RCC 7860 (cell line): ENCODE data around the gene CHID1.

Experiments used
- DNase-seq: peaks from one replicate; pipeline ENCODE4 v3.0.0-alpha.2; 2015; ENCODE audit warnings: low spot score
- FAIRE-seq: peaks from 2 replicates; lab custom pipeline; 2012; peaks lifted over from hg19 to GRCh38; lab: Jason Lieb, UNC

Gene CHID1

GRCh38 chr11:865462-866430 is 44.9 kb downstream of the CHID1 start:
- DNase-seq: no peak
- no peak for FAIRE-seq

DNA sequence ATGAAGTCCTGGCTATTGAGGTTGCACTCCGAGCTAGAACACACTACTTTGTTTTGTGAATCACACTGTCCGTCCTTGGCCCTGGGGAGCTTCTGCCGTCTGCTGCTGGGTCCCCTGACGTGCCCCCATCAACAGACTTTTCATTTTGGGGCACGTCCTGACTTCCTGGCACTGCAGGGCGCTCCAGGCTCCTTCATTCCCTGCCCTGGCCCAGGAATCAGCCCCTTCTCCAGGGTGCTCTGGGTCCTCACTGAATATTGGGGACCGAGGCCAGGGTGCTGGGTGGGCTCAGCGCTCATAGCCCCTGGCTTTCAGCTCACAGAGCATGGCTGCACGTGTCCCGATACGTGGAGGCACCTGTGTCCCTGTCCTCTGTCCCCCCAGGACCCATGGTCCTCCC is 45.7 kb downstream of the CHID1 start:
- FAIRE-seq (no peak), DNase-seq (no peak)

GRCh38 chr11:863910-864827 is 46.4 kb downstream of the CHID1 start:
- FAIRE-seq (no peak), DNase-seq (no peak)

GRCh38 chr11:863023-863909 is 47.3 kb downstream of the CHID1 start:
- DNase-seq (no peak), FAIRE-seq (no peak)

GRCh38 chr11:862696-863022 is 48.0 kb downstream of the CHID1 start:
- DNase-seq (no peak), FAIRE-seq (no peak)

DNA sequence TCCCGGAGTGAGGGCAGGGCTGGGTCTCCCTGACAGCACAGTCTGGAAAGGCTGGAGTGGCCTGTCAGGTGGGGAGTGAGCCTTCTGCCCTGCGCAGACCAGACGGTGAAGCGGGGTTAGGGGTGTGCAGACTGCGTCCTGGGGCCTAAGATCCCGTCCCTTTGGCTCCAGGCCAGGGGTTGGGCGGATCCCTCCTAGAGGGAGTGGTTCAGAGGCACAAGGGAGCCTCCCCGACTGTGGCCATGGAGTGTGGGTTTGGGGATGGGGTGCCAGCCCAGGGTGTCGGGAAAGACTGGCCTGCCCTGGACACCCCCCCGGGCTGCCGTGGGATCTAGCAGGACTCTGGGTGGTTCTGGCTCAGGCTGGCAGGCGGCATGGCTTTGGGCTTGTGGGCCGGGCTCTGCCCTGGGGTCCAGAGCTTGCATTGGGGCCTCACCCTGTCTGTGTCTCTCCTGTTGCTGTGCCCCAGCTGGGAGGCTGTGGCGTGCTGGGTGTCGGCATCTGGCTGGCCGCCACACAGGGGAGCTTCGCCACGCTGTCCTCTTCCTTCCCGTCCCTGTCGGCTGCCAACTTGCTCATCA is 48.4 kb downstream of the CHID1 start:
- no peak for FAIRE-seq
- no peak for DNase-seq

DNA sequence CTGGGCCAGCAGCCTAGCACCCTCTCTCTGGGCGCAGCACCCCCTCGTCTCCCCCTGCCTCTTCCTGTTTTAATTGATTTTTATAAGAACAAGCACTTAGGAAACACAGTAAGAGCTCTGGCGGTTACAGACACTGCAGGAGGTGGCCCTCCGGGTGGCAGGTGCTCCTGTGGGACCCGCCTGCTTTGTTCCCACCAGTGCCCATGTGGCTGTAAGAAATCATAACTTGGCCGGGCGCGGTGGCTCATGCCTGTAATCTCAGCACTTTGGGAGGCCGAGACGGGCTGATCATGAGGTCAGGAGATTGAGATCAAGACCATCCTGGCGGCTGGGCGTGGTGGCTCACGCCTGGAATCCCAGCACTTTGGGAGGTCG is 49.5 kb downstream of the CHID1 start:
- FAIRE-seq (no peak), DNase-seq (no peak)

- FAIRE-seq (no peak), DNase-seq (no peak)
These were observed 50.1 kb downstream of the CHID1 start for GRCh38 chr11:860234-861104.

- DNase-seq (no peak), FAIRE-seq (no peak)
These were observed 51.0 kb downstream of the CHID1 start for GRCh38 chr11:859394-860131.

GRCh38 chr11:858762-859339 is 51.8 kb downstream of the CHID1 start:
- no peak for FAIRE-seq
- DNase-seq: no peak

DNA sequence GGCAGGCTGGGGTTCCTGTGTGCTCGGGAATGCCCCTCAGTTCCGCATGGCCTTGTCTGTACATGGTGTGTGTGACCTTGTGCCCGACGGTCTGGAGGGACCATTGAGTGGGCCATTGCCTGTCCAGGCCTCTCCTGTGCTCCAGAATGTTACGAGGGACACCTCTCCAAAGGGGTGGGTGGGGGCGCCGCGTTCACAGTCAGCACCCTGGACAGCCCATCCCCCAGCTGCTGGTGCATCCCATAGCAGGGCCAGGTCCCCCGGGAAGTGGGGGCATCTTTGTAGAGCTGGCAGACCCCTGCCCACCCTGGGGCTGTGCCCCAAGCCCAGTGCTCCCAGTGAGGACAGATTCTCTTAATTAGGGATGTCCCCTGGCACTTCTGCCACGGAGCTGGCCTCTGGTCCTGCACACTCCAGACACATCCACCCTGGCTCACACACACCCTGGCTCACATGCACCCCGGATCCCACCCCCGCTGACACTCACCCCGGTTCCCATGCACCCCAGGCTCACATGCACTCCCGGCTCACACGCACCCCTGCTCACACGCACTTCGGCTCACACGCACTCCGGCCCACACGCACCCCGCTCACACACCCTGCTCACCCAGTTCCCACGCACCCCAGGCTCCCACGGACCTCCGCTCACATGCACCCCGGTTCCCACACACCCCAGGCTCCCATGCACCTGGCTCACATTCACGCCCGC is 52.4 kb downstream of the CHID1 start:
- DNase-seq: no peak
- no peak for FAIRE-seq

- FAIRE-seq: no peak
- no peak for DNase-seq
These were observed 54.2 kb downstream of the CHID1 start for GRCh38 chr11:856397-856796.

- DNase-seq: no peak
- no peak for FAIRE-seq
These were observed 54.8 kb downstream of the CHID1 start for GRCh38 chr11:855796-856195.

- no peak for DNase-seq
- FAIRE-seq: no peak
These were observed 55.3 kb downstream of the CHID1 start for GRCh38 chr11:855330-855674.

DNA sequence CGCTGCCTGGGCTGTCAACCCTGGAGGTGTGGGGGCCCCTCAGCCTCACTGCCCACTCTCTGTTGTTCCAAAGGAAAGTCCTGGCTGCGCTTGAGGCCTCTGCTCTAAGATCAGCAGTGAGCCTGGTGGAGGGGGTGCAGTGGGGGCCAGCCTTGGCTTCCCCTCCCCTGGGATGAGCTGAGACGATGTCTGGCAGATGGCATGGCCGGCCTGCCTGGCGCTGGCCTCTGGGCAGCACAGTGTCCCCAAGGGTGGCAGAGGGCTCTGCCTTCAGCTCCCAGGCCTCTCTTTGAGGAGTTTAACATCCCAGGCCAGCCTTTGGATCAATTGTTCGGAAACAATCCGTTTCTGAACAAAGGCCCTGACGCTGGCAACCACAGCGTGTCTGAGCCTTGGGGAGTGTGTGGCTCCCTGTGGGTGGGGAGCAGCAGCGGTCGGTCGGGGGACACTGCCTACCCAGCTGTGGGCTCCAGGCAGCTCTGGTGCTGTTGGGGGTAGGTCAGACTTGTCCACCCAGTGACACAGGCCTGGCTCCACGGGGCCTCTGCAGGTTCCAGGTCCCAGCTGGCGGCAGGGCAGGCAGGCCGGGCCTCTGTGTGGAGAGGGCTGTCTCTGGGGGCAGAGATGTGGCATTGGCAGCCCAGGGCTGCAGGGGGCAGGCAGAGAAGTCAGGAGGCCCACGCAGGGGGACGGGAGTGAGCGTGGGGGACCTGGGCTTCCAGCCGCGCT is 55.8 kb downstream of the CHID1 start:
- no peak for DNase-seq
- no peak for FAIRE-seq

DNA sequence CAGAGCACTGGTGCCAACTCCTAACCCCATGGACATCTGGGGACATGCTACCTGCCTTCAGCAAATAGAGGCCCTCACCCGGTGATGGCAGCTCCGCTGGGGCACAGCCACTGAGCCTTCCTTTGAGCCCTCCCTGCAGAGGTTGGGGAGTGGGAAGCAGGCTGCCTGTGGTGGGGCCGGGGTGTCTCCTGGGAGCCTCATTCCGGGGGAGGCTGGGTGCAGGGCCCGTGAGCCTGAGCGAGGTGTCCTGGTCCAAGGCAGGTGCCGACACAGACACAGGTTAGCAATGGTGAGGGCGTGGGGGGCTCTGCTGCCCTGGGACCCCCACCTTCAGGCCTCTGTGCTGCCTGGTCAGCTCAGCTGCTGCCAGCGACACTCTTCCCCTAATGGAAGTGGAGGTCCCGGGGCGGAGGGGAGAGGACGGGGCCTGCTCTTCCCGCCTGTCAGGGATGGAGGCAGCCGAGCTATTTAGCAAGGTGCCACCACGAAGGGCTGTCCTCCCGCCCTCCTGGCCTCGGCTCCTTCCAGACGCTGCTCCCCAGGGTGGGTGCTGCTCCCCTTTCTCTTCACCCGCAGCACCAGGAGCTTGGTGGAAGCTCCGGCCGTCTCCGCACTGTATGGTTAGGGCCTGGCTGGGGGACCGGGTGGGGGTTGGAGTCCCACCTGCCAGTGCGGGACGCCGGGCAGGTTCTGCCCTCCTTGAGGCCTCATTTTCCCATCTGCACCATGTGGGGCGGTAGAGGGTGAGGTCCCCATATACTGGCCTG is 56.7 kb downstream of the CHID1 start:
- DNase-seq (no peak), FAIRE-seq (no peak)

DNA sequence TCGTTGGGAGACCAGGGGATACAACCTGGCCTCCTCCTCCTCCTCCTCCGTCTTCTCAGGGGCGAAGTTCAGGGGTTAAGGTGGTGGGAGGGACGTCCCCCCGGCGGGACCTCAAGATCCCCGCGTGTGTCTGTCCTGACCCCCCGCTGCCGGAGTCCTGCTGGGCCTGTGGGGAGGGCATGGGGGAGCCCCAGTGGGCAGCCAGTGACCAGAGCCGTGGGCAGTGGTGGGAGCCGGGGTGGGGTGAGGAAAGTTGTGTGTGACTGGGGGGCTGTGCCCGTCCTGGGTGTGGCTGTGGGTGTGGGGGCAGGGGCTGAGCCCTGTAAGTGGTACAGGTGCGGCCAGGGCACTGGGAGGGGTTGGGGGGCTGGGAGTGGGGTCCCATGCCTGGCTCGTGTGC is 57.8 kb downstream of the CHID1 start:
- FAIRE-seq: no peak
- DNase-seq: no peak
